Stimulated activated CD8-positive, alpha-beta memory T cell treated with anti-CD3 and anti-CD28 coated beads, Interleukin-12 subunit alpha, Interleukin-12 subunit beta, amount 100 ng/mL, for 24 hours (primary cell): ENCODE results near the gene STXBP6.

Experiments
- DNase-seq: peaks from one replicate; pipeline ENCODE4 v3.0.0-alpha.2; 2020; ENCODE audit errors: extremely low read depth

Gene STXBP6

DNA sequence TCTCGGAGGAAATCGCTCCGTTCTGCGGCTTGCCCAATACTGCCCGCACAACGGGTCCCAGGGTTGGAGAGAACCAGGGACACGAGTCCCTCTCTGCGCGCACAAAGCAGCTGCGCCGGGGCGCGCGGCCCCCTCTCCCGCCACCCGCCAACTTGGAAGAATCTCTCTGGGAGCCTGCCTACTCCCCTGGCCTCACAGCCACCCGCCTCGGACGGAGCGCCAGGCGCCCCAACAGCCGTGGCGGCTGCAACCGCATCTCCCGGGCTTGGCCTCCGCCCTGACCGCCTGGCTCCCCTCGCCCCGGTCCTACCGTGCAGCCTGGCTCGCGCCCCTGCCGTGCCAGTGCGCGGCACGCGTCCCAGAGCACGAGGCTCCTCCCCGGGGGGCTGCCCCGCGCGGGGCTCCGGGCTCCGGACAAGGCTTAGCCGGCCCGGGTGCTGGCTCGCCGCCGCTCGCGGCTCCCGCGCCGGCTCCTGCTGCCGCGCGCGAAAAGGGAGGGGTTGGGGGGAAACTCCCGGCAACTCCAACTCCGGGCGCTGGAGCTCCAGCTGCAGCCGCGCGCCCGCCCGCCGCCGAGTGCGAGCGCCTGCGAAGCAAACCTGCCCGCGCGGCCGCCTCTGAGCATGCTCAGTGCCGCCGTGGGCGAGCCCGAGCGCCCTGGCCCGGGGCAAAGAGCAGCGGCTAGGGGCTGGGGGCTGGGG, at the start of gene STXBP6:
Gene STXBP6 (minus strand): TSS at position 580 of the 701 bp plus-strand sequence. CDS start 75,329 bp downstream, outside the sequence.
- no peak for DNase-seq

GRCh38 chr14:25097120-25097519, 47.2 kb upstream of the STXBP6 start:
- no peak for DNase-seq

GRCh38 chr14:25095736-25096437, 45.9 kb upstream of the STXBP6 start:
- no peak for DNase-seq

DNA sequence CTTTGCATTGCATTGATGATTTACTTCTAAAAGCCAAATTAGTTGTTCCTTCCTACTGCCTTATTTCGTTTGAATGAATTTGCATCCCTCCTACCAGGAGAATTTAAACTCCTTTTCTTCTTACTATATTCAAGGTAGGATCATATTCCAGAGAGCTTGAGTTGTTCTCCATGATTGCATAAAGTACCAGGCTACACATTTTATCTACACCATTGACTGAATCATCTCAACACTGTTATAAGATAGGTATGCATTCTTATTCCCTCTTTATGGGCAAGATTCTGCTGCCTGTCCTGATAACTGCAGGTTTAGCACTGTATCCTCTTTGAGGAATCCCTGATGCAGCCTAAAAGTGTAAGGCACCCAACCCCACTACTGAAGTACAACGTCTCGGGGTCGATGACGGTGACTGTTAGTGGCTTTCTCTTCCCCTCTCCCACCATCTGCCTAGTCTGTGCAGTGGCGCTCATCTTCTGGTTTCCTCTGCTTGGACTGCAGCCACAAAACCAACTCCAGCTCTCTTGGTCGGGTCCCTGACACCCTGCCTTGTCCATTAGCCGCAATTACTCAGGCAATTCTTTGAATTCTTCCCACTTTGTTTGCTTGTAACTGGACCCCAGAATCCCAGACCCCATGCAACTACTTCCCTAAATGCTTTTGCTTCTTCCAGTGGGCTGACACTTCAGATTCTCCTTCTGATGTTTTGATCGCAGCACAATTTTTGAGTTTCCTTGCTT, 44.4 kb upstream of the STXBP6 start:
- no peak for DNase-seq

GRCh38 chr14:25092258-25092740, 42.4 kb upstream of the STXBP6 start:
- DNase-seq: no peak

- DNase-seq: no peak
These were observed 40.9 kb upstream of the STXBP6 start for GRCh38 chr14:25090716-25091454.

DNA sequence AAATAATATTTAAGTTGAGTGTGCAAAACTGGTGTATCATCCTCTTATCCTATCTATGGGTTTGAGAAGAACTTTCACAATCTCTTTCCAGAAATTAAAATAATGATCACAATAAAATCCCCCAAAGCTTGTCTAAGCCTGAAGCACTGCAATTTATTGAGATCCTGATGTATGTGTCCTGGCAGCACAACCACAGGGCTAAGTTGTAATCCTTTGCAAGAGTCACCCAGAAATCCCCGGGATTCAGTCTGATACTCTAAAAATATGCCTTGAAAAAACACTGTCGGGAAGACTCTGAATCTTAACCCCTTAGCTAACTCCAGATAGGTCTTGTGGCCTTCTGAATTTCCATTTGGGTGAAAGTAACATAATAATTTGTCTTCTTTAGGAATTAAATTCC, 40.3 kb upstream of the STXBP6 start:
- no peak for DNase-seq

DNA sequence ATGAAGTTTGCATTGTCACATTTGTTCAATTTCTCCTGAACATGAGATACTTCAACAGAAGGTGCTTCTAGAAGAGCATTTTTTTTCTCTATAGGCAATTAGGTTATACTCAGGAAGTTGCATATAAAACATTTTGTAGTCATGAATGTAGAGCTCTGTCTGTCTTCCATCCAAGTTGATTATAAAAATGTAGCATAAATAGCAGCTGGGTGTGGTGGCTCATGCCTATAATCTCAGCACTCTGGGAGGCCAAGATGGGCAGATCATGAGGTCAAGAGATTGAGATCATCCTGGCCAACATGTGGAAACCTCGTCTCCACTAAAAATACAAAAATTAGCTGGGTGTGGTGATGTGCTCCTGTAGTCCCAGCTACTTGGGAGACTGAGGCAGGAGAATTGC, 39.5 kb upstream of the STXBP6 start:
- no peak for DNase-seq

GRCh38 chr14:25086821-25087396, 37.0 kb upstream of the STXBP6 start:
- DNase-seq: no peak

DNA sequence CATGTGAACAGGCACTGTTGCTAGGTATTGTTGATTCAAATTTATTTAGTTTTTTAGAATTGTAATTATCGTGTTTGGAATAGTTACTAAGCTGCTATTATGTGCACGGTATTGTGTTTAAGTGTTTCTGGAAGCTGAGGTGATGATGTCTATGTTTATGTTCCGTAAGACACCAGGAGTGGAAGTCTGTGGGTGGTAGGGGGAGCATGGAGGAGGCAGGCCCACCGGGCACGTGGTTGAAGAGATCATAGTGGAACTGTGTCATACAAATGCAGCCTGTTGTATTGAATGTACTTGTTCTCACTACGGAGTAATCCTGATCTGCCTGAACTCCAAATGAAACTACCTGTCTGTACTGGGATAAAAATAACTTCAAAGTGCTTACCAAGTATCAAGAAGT, 36.1 kb upstream of the STXBP6 start:
- DNase-seq: no peak

DNA sequence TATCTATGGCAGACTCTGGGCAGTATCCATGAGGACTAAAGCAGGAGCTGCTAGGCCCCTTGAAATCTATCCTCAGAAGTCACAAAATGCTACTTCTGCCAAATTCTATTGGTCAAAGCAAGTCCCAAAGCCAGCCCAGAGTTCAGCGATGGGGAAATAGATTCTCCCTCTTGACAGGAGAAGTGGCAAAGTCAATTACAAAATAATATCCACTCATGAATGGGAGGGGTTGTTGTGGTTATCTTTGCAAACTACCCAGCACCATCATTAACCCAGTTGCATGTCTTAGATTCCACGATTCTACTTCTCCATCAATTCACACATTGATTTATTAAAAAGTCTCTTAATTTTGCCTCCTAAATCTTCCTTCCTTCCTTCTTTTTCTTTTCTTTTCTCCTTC, 30.7 kb upstream of the STXBP6 start:
- no peak for DNase-seq

DNA sequence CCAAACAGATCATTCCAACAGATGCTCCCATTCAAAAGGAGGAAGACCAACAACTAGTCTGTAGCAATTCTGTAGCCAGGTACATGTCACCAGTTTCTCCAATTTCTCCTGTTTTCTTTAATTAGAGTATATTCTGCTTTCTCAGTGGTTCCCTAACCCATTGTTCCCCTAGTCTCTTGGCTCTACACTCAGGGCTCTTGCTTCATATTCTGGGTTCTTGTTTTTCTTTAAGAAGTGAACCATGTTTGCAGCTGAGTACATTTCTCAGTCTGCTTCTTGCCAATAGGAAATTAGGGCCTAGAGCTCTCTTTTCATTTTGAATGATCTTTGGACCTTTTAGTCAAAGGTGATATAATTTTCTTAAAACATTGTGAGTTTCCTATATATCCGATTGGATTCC, 29.4 kb upstream of the STXBP6 start:
- DNase-seq: no peak

GRCh38 chr14:25074099-25074685, 24.2 kb upstream of the STXBP6 start:
- DNase-seq: no peak

DNA sequence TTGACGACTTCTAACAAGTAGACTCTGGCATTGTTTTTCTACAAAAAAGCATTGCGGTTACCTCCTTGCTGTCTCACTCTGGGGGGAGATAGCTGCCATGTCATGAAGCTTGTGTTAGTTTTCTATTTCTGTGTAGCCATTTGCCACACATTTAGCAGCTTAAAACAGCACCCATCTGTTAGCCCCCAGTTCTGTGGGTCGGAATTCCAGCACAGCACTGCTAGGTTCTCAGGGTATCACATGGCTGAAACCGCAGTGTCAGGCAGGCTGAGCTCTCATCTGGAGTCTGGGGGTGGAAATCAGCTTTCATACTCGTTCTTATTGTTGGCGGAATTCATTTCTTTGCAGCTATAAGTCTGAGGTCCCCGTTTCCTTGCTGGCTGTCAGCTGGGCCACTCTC, 19.9 kb upstream of the STXBP6 start:
- no peak for DNase-seq

DNA sequence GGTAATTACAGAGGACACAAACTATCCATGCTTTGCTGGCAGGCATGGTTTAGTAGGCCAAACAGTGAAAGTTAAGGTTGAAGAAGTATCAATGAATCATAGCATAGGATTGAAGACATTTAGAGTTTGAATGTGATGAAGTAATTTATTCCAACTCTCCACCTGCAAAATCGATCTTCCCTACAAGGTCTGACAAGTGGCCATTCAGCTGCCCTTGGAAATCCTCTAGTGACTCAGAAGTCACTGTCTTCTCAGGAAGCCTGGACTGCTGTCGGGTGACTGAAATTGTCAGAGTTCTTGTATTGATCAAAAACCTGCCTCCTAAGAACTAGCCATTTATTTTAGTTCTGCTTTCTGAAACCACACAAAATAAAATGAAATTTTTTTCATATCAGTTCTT, 17.7 kb upstream of the STXBP6 start:
- DNase-seq: no peak

DNA sequence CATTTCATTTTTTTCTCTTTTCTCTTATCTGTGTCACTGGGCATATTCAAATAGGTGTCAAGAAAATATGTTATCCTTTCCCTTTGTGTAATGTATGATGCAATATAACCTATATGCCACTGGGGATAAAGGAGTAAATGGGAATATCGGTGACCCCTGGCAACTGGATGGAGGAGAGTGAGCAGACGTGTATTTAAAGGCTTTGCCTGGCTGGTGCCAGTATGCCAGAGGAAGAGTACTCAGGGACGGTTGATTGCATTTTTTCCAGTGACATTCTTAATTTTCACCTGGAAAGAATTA, 12.0 kb upstream of the STXBP6 start:
- no peak for DNase-seq

- DNase-seq: no peak
These were observed 6.7 kb upstream of the STXBP6 start for GRCh38 chr14:25056688-25057078.

GRCh38 chr14:25055992-25056687, 6.2 kb upstream of the STXBP6 start:
- DNase-seq: no peak

- DNase-seq: no peak
These were observed 5.1 kb upstream of the STXBP6 start for GRCh38 chr14:25055005-25055404.

DNA sequence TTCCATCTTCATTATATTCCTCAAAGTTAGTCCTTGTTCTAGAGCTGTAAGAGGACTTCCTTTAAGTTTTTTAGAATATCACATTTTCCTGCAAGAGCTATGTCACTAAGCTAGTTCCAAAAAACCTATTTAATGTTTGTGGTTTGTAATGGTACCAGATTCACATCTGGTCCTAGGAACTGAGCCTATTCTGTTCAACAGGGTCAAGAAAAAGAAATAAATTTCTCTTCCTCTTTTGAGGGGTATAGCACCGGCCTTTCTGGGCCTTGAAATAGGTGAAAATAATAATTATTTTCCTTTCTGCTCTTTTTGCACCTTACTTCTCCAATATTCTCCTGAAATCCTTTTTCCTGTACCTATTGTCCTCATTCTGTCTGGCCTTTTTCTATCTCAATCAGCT, 3.6 kb upstream of the STXBP6 start:
- no peak for DNase-seq

GRCh38 chr14:25052921-25053320, 3.0 kb upstream of the STXBP6 start:
- no peak for DNase-seq
